Bronchial epithelial cell (primary cell): ENCODE results near the gene IL17B. TPM values are rescaled to one million over a fixed set of nuclear protein-coding genes. Genes with fewer than 3 reads are reported as not detected.

Experiments
- DNase-seq: peaks from one replicate; pipeline ENCODE4 v3.0.0-alpha.2; 2010; ENCODE audit warnings: low read depth
- FAIRE-seq: peaks from 2 replicates; lab custom pipeline; 2011; peaks lifted over from hg19 to GRCh38; lab: Jason Lieb, UNC
- H3K27me3 ChIP-seq: 2 replicates; pipeline ENCODE4 v1.5.1; 2011; ENCODE audit warnings: low read length; ENCODE audit not compliant: control insufficient read depth, insufficient read depth
- H3K36me3 ChIP-seq: 2 replicates; pipeline ENCODE4 v1.5.1; 2011; ENCODE audit warnings: low read length; ENCODE audit not compliant: control insufficient read depth, insufficient read depth
- H3K4me3 ChIP-seq: 2 replicates; pipeline ENCODE4 v1.5.1; 2011; ENCODE audit warnings: mild to moderate bottlenecking, low read depth, low read length, control low read depth
- total RNA-seq: library from RNA; depleted of rRNA; stranded (reverse); fragments of >200 nt; gene quantifications from 2 replicates; pipeline ENCODE4 v1.2.1, GENCODE V29; 2014
- TF ChIP-seq, protein P1 (sequence below): IDR thresholded peaks from 2 replicates; pipeline ENCODE4 v1.5.1; 2011; ENCODE audit warnings: mild to moderate bottlenecking, moderate library complexity, low read length, control low read depth, inconsistent platforms; ENCODE audit not compliant: insufficient read depth, severe bottlenecking

The IL17B gene
- total RNA-seq, 1 donor from 2014 or later = not detected

DNA sequence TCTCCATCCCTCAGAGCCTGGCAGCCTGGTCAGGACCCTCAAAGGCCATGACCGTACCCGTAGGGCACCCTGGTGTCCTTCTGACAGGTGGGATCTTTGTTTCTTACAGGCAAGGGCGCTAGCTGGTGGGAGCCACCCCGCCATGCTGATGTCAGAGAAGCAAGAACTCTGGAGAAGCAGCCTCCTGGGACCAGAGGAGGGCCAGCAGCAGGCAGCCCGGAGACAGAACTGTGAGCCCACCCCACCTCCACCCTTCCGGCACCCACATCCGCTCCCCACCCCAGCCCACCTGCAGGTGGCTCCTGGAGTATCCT is 42.2 kb upstream of the IL17B start:
- FAIRE-seq (no peak), DNase-seq (no peak)
- no peak overlapping the region for H3K4me3 ChIP-seq
- H3K36me3 ChIP-seq = no peaks in the 10 kb centered on the region
- TF ChIP-seq, protein P1, sequence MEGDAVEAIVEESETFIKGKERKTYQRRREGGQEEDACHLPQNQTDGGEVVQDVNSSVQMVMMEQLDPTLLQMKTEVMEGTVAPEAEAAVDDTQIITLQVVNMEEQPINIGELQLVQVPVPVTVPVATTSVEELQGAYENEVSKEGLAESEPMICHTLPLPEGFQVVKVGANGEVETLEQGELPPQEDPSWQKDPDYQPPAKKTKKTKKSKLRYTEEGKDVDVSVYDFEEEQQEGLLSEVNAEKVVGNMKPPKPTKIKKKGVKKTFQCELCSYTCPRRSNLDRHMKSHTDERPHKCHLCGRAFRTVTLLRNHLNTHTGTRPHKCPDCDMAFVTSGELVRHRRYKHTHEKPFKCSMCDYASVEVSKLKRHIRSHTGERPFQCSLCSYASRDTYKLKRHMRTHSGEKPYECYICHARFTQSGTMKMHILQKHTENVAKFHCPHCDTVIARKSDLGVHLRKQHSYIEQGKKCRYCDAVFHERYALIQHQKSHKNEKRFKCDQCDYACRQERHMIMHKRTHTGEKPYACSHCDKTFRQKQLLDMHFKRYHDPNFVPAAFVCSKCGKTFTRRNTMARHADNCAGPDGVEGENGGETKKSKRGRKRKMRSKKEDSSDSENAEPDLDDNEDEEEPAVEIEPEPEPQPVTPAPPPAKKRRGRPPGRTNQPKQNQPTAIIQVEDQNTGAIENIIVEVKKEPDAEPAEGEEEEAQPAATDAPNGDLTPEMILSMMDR = no peak
- H3K27me3 ChIP-seq = no peaks in the 10 kb centered on the region

DNA sequence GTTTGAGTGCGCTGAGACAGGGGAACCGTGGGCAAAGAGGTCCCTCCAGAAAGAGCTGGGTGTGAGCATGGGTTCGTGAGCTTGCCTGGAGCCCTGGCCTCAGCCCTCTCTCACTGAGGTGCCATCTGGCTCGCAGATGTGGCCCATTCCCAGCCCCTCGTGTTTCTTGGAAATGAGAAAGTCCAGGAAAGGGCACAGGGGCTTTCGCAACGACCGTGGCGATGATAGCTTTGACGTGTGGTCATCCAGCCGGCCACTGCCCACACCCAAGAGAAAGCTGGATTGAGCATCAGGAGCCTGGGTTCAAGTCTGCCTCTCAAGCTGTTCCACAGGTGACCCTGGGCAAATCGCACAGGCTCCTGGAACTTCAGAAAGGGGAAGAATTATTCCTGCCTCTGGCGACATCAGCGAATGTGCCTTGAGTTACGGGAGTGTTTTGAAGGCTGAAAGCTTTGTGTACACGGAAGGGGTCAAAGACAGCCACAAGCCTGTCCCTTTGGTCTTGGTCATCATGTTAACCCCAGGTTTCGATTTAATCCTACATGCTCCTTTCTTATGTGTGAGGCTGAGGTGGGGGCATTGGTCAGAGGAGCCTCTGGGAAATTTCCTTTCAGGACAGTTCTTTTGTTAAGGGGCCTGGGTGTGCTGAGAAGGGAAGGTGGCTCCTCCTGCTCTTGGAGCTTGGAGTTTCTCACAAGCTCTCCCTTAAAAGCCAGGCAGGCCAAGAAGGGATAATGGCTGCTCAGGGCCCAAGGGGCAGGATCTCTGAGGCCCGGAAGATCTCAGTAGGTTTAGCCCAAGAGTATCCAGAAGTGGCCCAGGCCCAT is 41.7 kb upstream of the IL17B start:
- Histone ChIP-seq H3K27me3 (no peaks in the 10 kb centered on the region), H3K4me3 (no peak overlapping the region), H3K36me3 (no peaks in the 10 kb centered on the region)
- TF ChIP-seq, protein P1 = no peak
- FAIRE-seq (no peak), DNase-seq (no peak)

DNA sequence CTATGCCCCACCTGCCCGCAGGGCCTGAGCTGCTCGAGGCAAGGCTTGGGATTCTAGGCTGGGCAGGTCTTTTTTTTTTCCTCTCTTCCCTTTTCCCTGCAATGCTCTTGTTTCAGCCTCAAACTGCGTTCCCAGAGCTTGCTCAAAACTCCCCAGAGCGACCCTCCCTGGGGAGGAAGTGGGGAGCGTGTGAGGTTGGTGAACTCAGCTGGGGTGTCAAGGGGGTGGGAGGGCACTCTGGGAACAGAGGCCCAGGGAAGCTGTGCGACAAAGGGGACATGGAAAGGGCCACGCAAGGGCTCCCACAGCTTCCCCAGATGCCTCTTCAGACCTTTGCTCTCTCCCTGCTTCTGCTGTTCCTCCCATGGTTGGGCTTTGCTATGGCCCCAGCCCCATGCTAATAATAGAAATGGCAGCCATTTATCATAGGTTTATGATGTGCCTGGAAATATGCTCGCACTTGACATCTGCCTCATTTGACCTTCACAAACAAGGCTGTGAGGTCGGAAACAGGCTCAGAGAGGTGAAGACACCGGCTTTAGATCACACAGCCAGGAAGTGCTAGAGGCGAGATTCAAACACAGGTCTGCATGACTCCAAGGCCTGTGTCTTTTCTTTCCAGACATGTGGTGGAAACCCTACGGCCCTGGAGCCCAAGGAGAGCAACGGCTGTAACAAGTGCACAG is 40.9 kb upstream of the IL17B start:
- no peak for DNase-seq
- TF ChIP-seq, protein P1 = no peak
- peak; percentile 52 for FAIRE-seq
- no peak overlapping the region for H3K4me3 ChIP-seq
- no peaks in the 10 kb centered on the region for H3K36me3 ChIP-seq
- H3K27me3 ChIP-seq = no peaks in the 10 kb centered on the region

DNA sequence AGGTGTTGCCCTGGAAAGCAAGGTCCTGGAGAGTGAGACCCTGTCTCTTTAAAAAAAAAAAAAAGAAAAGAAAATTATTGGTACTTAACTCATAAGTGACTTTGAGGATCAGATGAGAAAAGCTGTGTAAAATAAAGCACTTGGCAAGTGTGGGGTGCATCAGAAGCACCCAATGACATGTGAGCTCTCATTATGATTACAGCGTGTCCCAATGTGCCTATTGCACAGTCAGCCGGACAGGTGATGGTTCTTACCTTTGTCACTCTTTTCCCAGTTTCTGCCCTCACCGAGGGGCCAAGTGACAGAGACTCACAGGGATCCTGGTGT is 40.4 kb upstream of the IL17B start:
- no peak for FAIRE-seq
- H3K36me3 ChIP-seq = no peaks in the 10 kb centered on the region
- H3K4me3 ChIP-seq = no peak overlapping the region
- H3K27me3 ChIP-seq = no peaks in the 10 kb centered on the region
- TF ChIP-seq, protein P1 = no peak
- no peak for DNase-seq

DNA sequence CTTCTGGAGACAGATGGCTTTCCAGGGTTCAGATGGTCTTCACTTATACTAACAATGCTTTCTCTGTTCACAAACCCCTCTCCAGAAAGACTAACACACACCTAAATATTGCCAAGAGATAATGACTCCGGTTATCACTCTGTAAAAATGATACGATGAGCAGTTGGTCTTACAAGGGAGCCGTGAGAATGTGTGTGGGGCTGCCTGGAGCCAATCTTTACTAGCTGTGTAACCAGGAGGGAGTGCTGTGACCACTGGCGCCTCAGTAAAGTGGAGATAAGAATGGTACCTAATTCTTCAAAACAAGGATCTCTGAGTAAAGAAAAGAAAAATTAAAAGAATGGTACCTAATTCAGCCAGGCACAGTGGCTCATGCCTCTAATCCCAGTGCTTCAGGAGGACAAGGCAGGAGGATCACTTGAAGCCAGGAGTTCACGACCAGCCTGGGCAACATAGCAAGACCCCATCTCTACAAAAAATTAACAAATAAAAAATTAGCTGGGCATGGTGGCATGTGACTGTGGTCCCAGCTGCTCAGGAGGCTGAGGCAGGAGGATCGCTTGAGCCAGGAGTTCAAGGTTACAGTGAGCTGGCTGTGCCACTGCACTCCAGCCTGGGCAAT is 39.9 kb upstream of the IL17B start:
- TF ChIP-seq, protein P1 = no peak
- Histone ChIP-seq H3K4me3 (no peak overlapping the region), H3K27me3 (no peaks in the 10 kb centered on the region), H3K36me3 (no peaks in the 10 kb centered on the region)
- FAIRE-seq (no peak), DNase-seq (no peak)
